ENCODE results near the gene GPR156.
"Not testable (repeated sequence)": the region's sequence is repeated elsewhere in the genome, so short reads cannot be mapped to it uniquely, and the experiment has no call there.

The GPR156 gene

DNA sequence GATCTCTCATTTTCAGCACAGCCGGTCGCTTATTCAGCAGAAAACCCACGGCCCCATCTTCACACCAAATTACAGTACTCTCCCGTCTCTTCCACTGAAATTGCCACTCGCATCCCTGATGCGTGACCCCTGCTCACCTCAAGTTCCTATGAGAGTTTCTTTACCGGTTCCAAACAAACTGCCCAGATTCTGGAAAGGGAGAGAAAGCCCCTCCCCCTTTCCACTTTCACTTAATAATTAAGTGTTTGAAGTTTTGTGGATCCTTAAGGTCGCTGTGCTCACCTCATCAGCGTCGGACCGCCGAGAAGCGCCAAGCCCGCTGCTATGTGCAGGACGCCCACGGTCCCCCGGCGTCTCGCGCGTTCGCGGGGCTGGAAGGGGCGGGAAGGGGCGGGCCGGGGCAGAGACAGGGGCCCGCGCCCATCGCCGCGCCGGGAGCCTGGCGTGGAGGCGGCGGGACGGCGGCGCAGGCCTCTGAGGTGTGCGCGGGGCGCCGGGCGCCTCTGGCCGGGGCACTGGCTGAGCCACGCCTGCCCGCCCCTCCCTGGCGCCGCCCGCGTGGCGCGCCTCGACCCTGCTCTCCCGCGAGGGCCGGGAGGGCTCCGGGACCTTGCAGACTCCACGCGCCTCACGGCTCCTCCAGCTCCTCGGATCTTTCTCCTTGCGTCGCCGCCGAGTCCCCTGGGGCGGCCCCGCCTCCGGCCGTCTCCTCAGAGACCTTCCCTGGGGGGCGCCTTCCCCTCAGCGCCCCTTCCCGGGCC lies at the start of gene GPR156:
Gene GPR156 (minus strand): TSS at position 476 of the 761 bp plus-strand sequence. CDS start 41,124 bp downstream, outside the sequence.
- DNase-seq: peak in 2 of 3 donors; percentile 14 to 40

- no peak for DNase-seq
These were observed 47.6 kb upstream of the GPR156 start for GRCh38 chr3:120332646-120333045.

DNA sequence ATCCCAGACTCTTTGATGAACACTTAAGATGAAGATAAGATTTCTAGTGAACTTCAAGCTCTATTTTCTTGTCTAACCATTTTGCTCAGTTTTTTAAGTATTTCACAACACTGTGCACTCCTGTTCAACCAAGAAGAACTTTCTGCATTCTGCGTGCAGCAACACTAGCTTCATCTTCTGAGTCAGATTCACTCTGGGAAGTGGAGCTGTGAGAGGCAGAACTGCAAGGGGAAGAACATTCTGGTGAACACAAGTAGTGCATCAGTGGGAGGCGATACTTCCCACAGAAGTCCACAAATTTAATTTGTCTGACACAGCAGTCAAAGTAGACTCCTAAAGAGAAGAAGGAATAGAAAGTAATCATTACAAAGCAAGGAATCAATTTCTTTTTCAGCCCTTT lies 46.1 kb upstream of the GPR156 start:
- peak; percentile 70 to 79 (median 70) for DNase-seq

GRCh38 chr3:120326784-120327183 lies 41.8 kb upstream of the GPR156 start:
- no peak for DNase-seq

DNA sequence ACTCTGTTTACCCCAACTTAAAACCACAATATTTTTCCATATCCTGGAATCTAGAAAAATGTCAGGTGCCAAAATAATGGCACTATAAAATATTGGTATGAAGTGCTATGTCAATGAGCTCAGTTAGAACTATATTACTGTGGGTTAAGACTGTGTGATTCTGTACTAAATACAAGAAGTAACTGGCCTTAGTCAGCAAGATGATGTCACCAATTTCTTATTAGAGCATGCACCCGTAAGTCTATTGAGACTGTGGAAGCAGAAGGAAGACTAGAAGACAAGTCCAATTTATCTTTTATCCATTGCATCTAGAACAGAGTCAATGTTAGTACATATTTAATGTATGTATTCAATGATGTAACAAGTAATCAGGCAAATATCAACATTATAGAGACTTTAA lies 39.2 kb upstream of the GPR156 start:
- peak; percentile 55 to 76 (median 75) for DNase-seq

DNA sequence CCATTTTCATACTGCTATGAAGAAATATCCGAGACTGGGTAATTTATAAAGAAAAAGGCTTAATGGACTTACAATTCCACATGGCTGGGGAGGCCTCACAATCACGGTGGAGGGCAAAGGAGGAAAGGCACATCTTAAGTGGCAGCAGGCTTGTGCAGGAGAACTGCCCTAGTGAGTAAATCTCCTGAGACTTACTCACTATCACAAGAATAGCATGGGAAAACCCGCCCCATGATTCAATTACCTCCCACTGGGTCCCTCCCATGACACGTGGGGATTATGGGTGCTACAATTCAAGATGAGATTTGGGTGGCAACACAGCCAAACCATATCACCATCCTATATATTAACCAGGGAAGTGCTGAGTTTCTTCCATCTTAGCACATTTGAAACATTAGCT lies 38.7 kb upstream of the GPR156 start:
- peak; percentile 77 to 84 (median 78) for DNase-seq

DNA sequence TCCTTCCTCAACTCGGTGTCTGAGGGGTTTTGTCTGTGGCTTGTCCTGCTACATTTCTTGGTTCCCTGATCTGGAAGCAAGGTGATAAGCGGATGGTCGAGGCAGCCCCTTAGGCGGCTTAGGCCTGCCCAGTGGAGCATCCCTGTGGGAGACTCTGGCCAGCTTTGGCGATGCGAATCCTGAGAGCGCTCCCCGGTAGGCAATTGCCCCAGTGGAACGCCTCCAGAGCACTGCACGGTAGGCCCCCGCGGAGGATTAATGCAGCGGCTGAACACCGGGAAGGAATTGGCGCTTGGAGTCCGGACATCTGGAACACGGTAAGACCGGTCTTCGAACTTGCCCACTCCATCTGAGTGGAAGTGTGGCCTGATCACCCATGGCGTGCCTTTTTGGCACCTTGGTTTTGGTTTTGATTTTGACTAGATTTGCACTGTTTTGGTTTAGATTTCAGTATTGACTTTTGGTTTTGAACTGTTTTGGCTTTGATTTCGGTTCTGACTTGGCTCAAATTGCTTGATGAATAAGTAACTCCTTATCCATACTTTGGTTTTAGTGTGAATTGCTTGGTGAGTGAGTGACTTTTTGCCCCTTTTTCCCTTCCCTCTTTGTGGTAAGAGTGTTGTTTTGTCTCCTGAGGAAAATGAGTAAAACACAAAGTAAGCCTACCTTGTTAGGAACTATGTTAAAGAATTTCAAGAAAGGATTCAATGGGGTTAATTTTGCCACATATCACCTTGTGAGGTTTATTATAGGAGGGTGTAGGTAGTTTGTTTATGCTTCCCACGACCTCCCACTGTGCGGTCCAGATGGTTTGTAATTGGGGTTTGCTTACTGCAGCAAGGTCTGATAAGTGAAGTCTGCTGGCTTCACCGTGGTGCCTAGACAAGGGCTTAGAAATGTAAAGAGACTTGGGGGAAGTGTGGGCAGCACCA lies 27.1 kb upstream of the GPR156 start:
- DNase-seq: no peak

- DNase-seq: no peak
These were observed 21.8 kb upstream of the GPR156 start for GRCh38 chr3:120306519-120307455.

DNA sequence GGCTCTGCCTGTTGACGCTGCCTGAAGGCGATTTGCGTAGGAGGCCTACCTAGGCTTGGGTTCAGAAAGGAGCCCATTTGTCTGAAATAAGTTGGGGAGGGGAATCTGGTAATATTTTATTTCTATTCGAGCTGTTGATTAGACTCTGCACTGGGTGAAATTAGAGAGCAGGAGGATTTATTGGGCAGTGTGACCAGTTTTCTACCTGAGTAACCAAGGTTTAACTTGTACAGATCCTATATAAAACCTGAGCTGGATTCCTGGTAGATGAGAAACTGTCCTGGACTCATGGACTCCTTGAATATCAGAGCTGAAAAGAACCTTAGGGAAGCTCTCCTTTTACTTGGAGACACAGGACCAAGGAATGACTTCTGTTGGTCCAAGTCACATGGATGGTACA lies 19.6 kb upstream of the GPR156 start:
- no peak for DNase-seq

DNA sequence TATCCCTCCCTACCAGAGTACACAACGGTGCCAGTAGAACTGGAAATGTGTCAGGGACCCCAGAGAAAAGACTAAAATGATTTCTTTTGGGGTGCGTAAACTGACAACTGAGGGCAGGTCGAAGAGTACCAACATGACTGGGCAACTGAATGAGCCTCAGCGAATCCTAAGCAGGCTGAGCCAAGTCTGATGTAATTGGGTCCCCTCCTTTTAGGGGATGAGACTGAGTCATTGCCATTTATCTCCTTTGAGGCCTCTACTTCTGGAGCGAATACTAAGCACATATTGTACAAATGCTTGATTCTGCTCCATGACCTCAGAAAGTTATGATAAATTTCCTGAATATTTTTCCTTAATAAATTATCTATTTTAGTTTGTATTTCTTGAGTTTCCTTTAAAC lies 17.3 kb upstream of the GPR156 start:
- DNase-seq: no peak

DNA sequence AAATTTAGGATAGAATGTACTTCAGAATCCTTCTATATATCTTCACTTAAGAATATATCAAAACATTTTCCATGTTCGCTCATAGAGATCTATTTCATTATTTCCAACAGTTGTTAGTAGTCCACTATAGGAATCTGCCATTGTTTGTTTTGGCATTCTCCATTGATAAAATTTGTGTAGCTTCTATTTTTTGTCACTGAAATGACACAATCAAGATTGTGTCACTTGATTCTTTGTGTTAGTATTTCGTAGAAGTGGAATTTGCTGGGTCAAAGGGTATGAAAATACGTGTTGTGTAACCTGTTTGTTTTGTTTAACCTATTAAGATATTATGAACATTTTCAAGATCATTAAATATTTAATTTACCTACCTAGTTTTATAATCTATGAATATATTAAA lies 15.9 kb upstream of the GPR156 start:
- no peak for DNase-seq

- DNase-seq: peak; percentile 14 to 31 (median 24)
These were observed 14.4 kb upstream of the GPR156 start for GRCh38 chr3:120299403-120299802.

DNA sequence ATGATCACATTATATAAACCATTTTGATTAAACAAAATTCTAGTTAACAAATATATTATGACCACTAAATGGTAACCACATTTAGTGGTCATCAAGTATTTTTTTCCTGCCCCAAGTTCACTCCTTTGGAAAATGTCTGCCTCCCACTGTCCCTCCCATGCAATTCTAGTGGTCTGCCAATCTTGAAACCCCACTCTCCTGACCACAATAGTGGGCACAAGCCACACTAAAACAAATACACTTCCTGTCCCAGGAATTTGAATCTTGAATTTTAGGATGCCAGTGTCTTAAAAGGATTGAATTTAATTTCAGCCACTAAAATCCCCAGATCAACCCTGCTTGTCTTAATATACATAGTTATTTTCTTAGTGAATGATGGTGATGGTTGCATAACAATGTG lies 14.0 kb upstream of the GPR156 start:
- no peak for DNase-seq

- DNase-seq: not testable (repeated sequence)
These were observed 6.5 kb upstream of the GPR156 start for GRCh38 chr3:120291552-120291951.

DNA sequence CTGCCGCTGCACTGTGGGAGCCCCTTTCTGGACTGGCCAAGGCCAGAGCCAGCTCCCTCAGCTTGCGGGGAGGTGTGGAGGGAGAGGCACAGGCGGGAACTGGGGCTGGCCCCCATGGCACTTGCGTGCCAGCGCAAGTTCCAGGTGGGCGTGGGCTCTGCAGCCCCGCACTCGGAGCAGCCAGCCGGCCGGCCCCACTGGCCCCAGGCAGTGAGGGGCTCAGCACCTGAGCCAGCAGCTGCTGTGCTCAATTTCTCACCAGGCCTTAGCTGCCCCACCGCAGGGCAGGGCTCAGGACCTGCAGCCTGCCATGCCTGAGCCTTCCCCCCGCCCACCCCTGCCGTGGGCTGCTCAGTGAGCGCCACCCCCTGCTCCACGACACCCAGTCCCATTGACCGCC lies 4.6 kb upstream of the GPR156 start:
- no peak for DNase-seq

GRCh38 chr3:120286465-120286864 lies 1.4 kb upstream of the GPR156 start:
- no peak for DNase-seq

DNA sequence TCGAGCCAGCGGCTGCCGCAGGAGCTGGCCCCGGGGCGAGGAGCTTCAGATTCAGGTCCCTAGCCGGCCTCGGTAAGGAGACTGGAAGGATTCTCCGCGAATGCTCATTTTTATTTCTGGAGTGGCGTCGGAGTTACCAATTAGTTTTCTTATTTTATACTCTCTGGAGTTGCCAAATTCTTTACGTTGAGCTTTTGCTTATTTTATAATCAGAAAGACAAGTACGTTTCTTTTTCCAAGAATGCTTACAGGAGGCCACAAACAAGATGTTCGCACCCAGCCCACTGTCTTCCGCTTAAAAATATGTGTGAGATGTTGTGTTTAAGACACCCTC lies 453 bp upstream of the GPR156 start:
- no peak for DNase-seq

DNA sequence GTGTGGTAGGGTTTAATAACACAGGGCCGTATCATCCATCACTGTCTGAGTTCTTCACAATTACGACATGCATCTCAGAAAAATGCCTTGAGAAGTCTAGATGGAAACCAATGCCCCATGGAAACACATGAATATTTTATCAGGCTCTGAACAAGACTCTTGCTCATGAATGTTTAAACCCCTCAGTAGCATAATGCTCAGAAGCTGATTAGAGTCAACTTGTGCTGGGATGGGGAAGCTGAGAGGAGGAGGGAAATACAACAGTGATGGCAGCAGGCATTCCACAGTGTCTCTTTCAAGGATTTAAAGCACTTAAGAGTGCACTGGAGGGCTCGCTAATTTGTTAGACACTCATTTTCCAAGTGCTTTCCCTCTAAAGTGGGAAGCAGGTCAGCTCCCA lies 3.8 kb downstream of the GPR156 start:
- no peak for DNase-seq

GRCh38 chr3:120280566-120280965 lies 4.5 kb downstream of the GPR156 start:
- no peak for DNase-seq

- no peak for DNase-seq
These were observed 5.0 kb downstream of the GPR156 start for GRCh38 chr3:120280026-120280425.

DNA sequence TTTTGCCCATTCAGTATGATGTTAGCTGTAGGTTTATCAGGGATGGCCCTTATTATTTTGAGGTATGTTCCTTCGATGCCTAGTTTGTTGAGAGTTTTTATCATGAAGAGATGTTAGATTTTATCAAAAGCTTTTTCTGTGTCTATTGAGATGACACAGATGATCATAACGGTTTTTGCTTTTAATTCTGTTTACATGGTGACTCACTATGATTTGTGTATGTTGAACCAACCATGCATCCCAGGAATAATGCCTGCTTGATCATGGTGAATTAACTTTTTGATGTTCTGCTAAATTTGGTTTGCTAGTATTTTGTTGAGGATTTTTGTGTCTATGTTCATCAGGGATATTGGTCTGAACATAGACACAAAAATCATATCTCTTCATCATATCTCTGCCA lies 8.3 kb downstream of the GPR156 start:
- no peak for DNase-seq

- no peak for DNase-seq
These were observed 9.4 kb downstream of the GPR156 start for GRCh38 chr3:120275618-120276017.

DNA sequence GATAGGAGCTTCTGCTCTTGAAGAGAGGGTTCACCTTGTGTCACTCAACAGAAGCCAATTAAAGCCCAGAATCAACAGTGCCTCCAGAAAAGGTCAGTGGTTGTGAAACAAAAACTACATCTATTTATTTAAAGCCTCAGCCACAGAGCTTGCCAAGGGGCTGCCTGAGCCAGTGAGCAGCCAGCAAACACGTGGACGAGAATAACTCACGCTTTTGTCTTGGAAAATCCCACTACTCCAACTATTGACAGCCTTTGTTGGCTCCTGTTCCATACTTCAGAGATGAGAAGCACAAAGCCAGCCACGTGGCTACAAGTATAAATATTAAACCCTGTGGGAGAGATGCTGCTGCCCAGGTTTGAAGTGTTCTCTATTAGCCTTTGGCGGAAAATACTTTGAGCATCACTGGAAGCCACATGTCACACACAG lies 10.3 kb downstream of the GPR156 start:
- DNase-seq: no peak

Measured in suppressor macrophage treated with lipopolysaccharide for 1 hour (primary cell).